Keratinocyte (primary cell): Measurements from ENCODE around the gene PTH. TPM values are rescaled to one million over a fixed set of nuclear protein-coding genes. Genes with fewer than 3 reads are reported as not detected.

Source experiments
- DNase-seq: peaks from one replicate; pipeline ENCODE4 v3.0.0-alpha.2; 2011; ENCODE audit warnings: low read depth, missing footprints, low spot score
- FAIRE-seq: peaks from 2 replicates; lab custom pipeline; 2011; peaks lifted over from hg19 to GRCh38; lab: Jason Lieb, UNC
- H2AFZ ChIP-seq: 2 replicates; pipeline ENCODE4 v1.6.0; 2012; ENCODE audit warnings: low read length, control low read depth, inconsistent platforms; ENCODE audit not compliant: control insufficient read depth
- H3K27ac ChIP-seq: 2 replicates; pipeline ENCODE4 v1.5.1; 2011; ENCODE audit warnings: low read length; ENCODE audit not compliant: control insufficient read depth, insufficient read depth
- H3K27me3 ChIP-seq: 3 replicates; pipeline ENCODE4 v1.6.0; 2011; ENCODE audit warnings: low read length; ENCODE audit not compliant: control insufficient read depth, insufficient read depth; ENCODE audit errors: extremely low read depth
- H3K36me3 ChIP-seq, 2 experiments: 2 replicates in 1 of 2; 3 replicates in 1 of 2; pipeline ENCODE4 v1.5.1; 2011; ENCODE audit warnings: low read length in 2 of 2, mild to moderate bottlenecking in 1 of 2; ENCODE audit not compliant: control insufficient read depth in 2 of 2, insufficient read depth in 2 of 2; ENCODE audit errors: extremely low read depth in 1 of 2
- H3K4me1 ChIP-seq: 3 replicates; pipeline ENCODE4 v1.5.1; 2011; ENCODE audit warnings: low read length; ENCODE audit not compliant: control insufficient read depth, insufficient read depth; ENCODE audit errors: extremely low read depth
- H3K4me2 ChIP-seq: 3 replicates; pipeline ENCODE4 v1.6.0; 2011; ENCODE audit warnings: low read depth, low read length; ENCODE audit not compliant: control insufficient read depth, insufficient read depth; ENCODE audit errors: extremely low read depth
- H3K4me3 ChIP-seq, 3 experiments: fragments of 200-600 bp in 1 of 3; sonication (generic) in 1 of 3; 2 replicates in 2 of 3; 3 replicates in 1 of 3; pipeline ENCODE4 v1.5.1; 2011 to 2016; ENCODE audit warnings: low read length in 3 of 3, mild to moderate bottlenecking in 3 of 3, control low read depth in 2 of 3, inconsistent platforms in 1 of 3, low read depth in 1 of 3, mixed read lengths in 1 of 3, mixed run types in 1 of 3, moderate library complexity in 1 of 3; ENCODE audit not compliant: control insufficient read depth in 2 of 3, insufficient read depth in 2 of 3; ENCODE audit errors: extremely low read depth in 1 of 3
- H3K79me2 ChIP-seq: 2 replicates; pipeline ENCODE4 v1.6.0; 2012; ENCODE audit warnings: low read length; ENCODE audit not compliant: control insufficient read depth, insufficient read depth
- H3K9ac ChIP-seq: 3 replicates; pipeline ENCODE4 v1.6.0; 2011; ENCODE audit warnings: low read length; ENCODE audit not compliant: control insufficient read depth, insufficient read depth; ENCODE audit errors: extremely low read depth
- H3K9me1 ChIP-seq: 3 replicates; pipeline ENCODE4 v1.6.0; 2011; ENCODE audit warnings: low read length; ENCODE audit not compliant: control insufficient read depth, insufficient read depth; ENCODE audit errors: extremely low read depth
- H3K9me3 ChIP-seq: 2 replicates; pipeline ENCODE4 v1.5.1; 2012; ENCODE audit warnings: low read depth, low read length; ENCODE audit not compliant: control insufficient read depth
- H4K20me1 ChIP-seq: 3 replicates; pipeline ENCODE4 v1.6.0; 2011; ENCODE audit warnings: low read length; ENCODE audit not compliant: control insufficient read depth, insufficient read depth; ENCODE audit errors: extremely low read depth
- EZH2 ChIP-seq: IDR thresholded peaks from one replicate; pipeline ENCODE4 v1.6.1; 2012; ENCODE audit warnings: inconsistent platforms, mild to moderate bottlenecking, low read length, moderate library complexity
- dilution Hi-C: fragments of 300-500 bp; cut with MboI; formaldehyde crosslinking; loops from one replicate; pipeline ENCODE4 v1.7.0; 2020; ENCODE audit warnings: low sequenced_read_pairs; ENCODE audit not compliant: extremely low pct_ligation_motif_present
- polyA plus RNA-seq, 5 experiments: library from polyadenylated mRNA; depleted of rRNA in 3 of 5; stranded (reverse) in 3 of 5; stranded (forward) in 1 of 5; unstranded in 1 of 5; fragments of >200 nt; gene quantifications; 1 replicate in 1 of 5; 2 replicates in 3 of 5; 3 replicates in 1 of 5; pipeline versions ENCODE4 v1.2.1 to v1.2.3, GENCODE V29; 2011 to 2012; ENCODE audit warnings: missing spikeins in 2 of 5, low read depth in 1 of 5, low replicate concordance in 1 of 5
- TF ChIP-seq, protein P1 (sequence below), 3 experiments: IDR thresholded peaks in 1 of 3; conservative IDR thresholded peaks in 1 of 3; optimal IDR thresholded peaks in 1 of 3; 2 replicates in 2 of 3; 3 replicates in 1 of 3; pipeline versions ENCODE3 to v1.5.1; 2011; ENCODE audit warnings: low read length in 3 of 3, mild to moderate bottlenecking in 3 of 3, moderate library complexity in 2 of 3, control low read depth in 1 of 3, inconsistent platforms in 1 of 3; ENCODE audit not compliant: insufficient read depth in 2 of 3; ENCODE audit errors: extremely low read depth in 1 of 3

PTH gene
- polyA plus RNA-seq, 1 donor (not counting 4 experiments of a cell fraction or from before 2014, with no cell fraction given), result not detected

DNA sequence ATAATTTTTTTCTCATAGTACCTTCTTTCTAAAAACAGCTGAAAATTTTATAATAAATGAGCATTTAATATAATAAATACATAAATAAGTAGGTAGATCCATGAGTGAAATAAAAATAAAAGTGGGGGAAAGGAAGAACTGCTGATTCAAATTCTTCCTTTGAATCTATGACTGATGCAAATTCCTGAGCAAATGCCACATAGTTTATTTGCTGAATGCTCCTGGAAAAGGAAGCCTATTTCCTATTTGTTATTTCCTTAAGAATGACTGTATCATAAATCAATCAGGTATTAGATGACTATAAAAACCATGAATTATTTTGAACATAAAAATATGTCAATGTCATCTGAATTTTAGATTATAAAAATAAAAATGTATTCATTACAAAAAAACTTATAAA is 49.4 kb downstream of the PTH start:
- Histone ChIP-seq H2AFZ (no peak overlapping the region), H3K79me2 (peaks cover 87% of the 10 kb centered on the region), H3K27me3 (no peaks in the 10 kb centered on the region), H4K20me1 (peaks cover 3% of the 10 kb centered on the region), H3K27ac (no peak overlapping the region), H3K4me3 (no peak overlapping the region), H3K4me1 (peaks cover 7% of the 10 kb centered on the region), H3K9me1 (no peaks in the 10 kb centered on the region), H3K9me3 (no peaks in the 10 kb centered on the region), H3K9ac (no peak overlapping the region), H3K4me2 (no peak overlapping the region), H3K36me3 (no peaks in the 10 kb centered on the region)
- dilution Hi-C loops, result no loop called here
- FAIRE-seq, result no peak
- TF ChIP-seq, protein P1, sequence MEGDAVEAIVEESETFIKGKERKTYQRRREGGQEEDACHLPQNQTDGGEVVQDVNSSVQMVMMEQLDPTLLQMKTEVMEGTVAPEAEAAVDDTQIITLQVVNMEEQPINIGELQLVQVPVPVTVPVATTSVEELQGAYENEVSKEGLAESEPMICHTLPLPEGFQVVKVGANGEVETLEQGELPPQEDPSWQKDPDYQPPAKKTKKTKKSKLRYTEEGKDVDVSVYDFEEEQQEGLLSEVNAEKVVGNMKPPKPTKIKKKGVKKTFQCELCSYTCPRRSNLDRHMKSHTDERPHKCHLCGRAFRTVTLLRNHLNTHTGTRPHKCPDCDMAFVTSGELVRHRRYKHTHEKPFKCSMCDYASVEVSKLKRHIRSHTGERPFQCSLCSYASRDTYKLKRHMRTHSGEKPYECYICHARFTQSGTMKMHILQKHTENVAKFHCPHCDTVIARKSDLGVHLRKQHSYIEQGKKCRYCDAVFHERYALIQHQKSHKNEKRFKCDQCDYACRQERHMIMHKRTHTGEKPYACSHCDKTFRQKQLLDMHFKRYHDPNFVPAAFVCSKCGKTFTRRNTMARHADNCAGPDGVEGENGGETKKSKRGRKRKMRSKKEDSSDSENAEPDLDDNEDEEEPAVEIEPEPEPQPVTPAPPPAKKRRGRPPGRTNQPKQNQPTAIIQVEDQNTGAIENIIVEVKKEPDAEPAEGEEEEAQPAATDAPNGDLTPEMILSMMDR (optimal IDR thresholded peaks at IDR 0.05 in 1 of 3, IDR thresholded peaks at IDR 0.05 in 1 of 3, conservative IDR thresholded peaks at IDR 0.05 in 1 of 3; ENCODE audit: extremely low read depth in 1 of 3, insufficient read depth in 2 of 3, low read length in 3 of 3), result no peak
- TF ChIP-seq EZH2, result no peak
- no peak for DNase-seq

DNA sequence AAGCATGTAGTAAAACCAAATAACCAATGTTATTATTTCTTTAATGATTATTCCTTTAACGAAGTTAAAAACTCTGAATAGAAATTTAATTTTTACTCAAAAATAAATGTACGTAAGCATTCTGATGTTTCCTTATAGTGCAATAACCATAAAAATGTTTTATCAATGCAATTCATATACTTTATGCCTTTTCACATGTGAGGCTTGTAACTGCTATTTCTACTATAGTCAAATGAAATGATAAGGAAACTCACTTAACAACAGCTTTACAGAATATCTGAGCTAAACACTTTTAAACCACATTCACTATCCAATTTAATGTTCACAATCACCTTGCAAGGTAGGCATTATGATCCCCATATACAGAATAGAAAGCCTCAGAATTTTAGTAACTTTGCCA is 50.2 kb downstream of the PTH start:
- Histone ChIP-seq H3K4me2 (no peak overlapping the region), H3K9me1 (no peaks in the 10 kb centered on the region), H3K36me3 (no peaks in the 10 kb centered on the region), H4K20me1 (peaks cover 3% of the 10 kb centered on the region), H3K9ac (no peak overlapping the region), H3K27ac (no peak overlapping the region), H3K4me3 (no peak overlapping the region), H3K4me1 (peaks cover 9% of the 10 kb centered on the region), H3K27me3 (no peaks in the 10 kb centered on the region), H3K9me3 (no peaks in the 10 kb centered on the region), H2AFZ (no peak overlapping the region), H3K79me2 (peaks cover 78% of the 10 kb centered on the region)
- dilution Hi-C loops, result no loop called here
- FAIRE-seq, result no peak
- DNase-seq, result no peak
- TF ChIP-seq EZH2, result no peak
- TF ChIP-seq, protein P1 (optimal IDR thresholded peaks at IDR 0.05 in 1 of 3, IDR thresholded peaks at IDR 0.05 in 1 of 3, conservative IDR thresholded peaks at IDR 0.05 in 1 of 3; ENCODE audit: extremely low read depth in 1 of 3, insufficient read depth in 2 of 3, low read length in 3 of 3), result no peak

Other genes starting within 250 kb of the PTH start
- gene BMAL1, start 218.2 kb downstream of the PTH start, polyA plus RNA-seq, result 18.9 to 27.5 TPM (median 22.6 TPM) in 3 replicates
- gene BTBD10, start 32.8 kb downstream of the PTH start, polyA plus RNA-seq, result 45.6 to 76.0 TPM (median 66.5 TPM) in 3 replicates
- gene FAR1, start 172.7 kb upstream of the PTH start, polyA plus RNA-seq, result 86.9 to 140 TPM (median 96.9 TPM) in 3 replicates